ENCODE measurements around the gene SPIN1.

DNA sequence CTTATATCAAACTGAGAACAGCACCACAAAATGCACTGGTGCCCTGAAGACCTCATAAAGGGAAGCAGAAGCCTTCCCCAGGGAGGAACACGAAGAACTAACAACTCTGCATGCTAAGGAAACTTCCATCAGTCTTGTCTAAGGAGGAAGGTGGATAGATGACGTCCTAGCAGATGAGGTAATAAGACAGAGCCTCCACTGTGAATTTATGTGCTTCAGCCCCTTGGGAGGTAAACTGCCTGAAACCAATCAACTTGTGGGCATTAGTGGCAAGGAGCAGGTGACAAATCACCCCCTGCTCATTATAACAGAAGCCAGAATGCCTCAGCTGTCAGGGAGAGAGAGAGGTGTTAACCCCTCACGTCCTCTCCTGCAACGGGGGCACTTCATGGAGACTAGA is 48.9 kb upstream of the SPIN1 start:
- TF ChIP-seq, protein P1, sequence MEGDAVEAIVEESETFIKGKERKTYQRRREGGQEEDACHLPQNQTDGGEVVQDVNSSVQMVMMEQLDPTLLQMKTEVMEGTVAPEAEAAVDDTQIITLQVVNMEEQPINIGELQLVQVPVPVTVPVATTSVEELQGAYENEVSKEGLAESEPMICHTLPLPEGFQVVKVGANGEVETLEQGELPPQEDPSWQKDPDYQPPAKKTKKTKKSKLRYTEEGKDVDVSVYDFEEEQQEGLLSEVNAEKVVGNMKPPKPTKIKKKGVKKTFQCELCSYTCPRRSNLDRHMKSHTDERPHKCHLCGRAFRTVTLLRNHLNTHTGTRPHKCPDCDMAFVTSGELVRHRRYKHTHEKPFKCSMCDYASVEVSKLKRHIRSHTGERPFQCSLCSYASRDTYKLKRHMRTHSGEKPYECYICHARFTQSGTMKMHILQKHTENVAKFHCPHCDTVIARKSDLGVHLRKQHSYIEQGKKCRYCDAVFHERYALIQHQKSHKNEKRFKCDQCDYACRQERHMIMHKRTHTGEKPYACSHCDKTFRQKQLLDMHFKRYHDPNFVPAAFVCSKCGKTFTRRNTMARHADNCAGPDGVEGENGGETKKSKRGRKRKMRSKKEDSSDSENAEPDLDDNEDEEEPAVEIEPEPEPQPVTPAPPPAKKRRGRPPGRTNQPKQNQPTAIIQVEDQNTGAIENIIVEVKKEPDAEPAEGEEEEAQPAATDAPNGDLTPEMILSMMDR (IDR thresholded peaks at IDR 0.05): no peak
- no peak for TF ChIP-seq POLR2A (IDR thresholded peaks at IDR 0.05)

All from tibial nerve (tissue), 3 donors.